Calu3 (cell line): ENCODE measurements around the gene RRN3. TPM values are rescaled to one million over a fixed set of nuclear protein-coding genes. Genes with fewer than 3 reads are reported as not detected.
A peak's percentile ranks its signal among the peaks of the same experiment; 100 is the strongest.
"Not testable (repeated sequence)": the region's sequence is repeated elsewhere in the genome, so short reads cannot be mapped to it uniquely, and the experiment has no call there.

ENCODE experiments used
- BruUV-seq: library from RNA; stranded (reverse); fragments of 400-500 nt; replicated peaks from 2 replicates; lab custom pipeline; 2021; lab: Mats Ljungman, UMichigan
- CTCF ChIA-PET: fragments of 300-600 bp; sonication (Branson Sonifier 250); formaldehyde crosslinking; loops from one replicate; lab custom pipeline; 2022; ENCODE audit warnings: antibody characterized with exemption; lab: Charles Lee
- DNase-seq: peaks from one replicate; pipeline ENCODE4 v3.0.0; 2022
- H3K27ac Mint-ChIP-seq: one replicate; pipeline ENCODE4 v1.8.0; 2022; ENCODE audit warnings: mixed read lengths; ENCODE audit not compliant: unreplicated experiment
- H3K27me3 Mint-ChIP-seq: one replicate; pipeline ENCODE4 v1.8.0; 2022; ENCODE audit warnings: mixed read lengths; ENCODE audit not compliant: unreplicated experiment
- H3K36me3 Mint-ChIP-seq: one replicate; pipeline ENCODE4 v1.8.0; 2022; ENCODE audit warnings: mild to moderate bottlenecking, moderate library complexity, mixed read lengths; ENCODE audit not compliant: insufficient read depth, unreplicated experiment
- H3K4me1 Mint-ChIP-seq: one replicate; pipeline ENCODE4 v1.8.0; 2022; ENCODE audit warnings: mild to moderate bottlenecking, low read depth, mixed read lengths; ENCODE audit not compliant: unreplicated experiment
- H3K4me3 Mint-ChIP-seq: one replicate; pipeline ENCODE4 v1.8.0; 2022; ENCODE audit warnings: mild to moderate bottlenecking, low read depth, moderate library complexity, mixed read lengths; ENCODE audit not compliant: unreplicated experiment
- H3K9me3 Mint-ChIP-seq: one replicate; pipeline ENCODE4 v1.8.0; 2022; ENCODE audit warnings: low read depth, mixed read lengths; ENCODE audit not compliant: unreplicated experiment
- CTCF ChIP-seq: fragments of 200-600 bp; IDR thresholded peaks from one replicate; pipeline ENCODE4 v1.8.0; 2022; ENCODE audit warnings: antibody characterized with exemption; ENCODE audit not compliant: unreplicated experiment
- intact Hi-C: fragments of 100-400 bp; cut with micrococcal nuclease; formaldehyde crosslinking; loops from one replicate; pipeline ENCODE4 v1.10.0; 2022; ENCODE audit not compliant: unreplicated experiment
- total RNA-seq: library from RNA; stranded (reverse); gene quantifications from 2 replicates; pipeline ENCODE4 v1.2.3, GENCODE V29; 2022

The RRN3 gene
- total RNA-seq, 1 experiment from 2014 or later: 45.3 TPM

GRCh38 chr16:15032547-15033308 lies 61.3 kb downstream of the RRN3 start:
- no TSS peak for BruUV-seq
- CTCF ChIA-PET: interaction anchor here (0.5 to 0.7 kb wide), 2 partner anchors 52 to 553 kb away, joined by 3 to 4 read pairs; no protein-coding TSS in a partner anchor
- no peak for DNase-seq
- Mint-ChIP-seq H3K27me3 (no peaks in the 10 kb centered on the region), H3K9me3 (no peaks in the 10 kb centered on the region), H3K4me1 (no peaks in the 10 kb centered on the region), H3K27ac (no peak overlapping the region), H3K4me3 (no peak overlapping the region), H3K36me3 (peaks cover 59% of the 10 kb centered on the region)
- intact Hi-C loops: no loop called here
- no peak for TF ChIP-seq CTCF

- H3K27ac Mint-ChIP-seq: no peak overlapping the region
- no peaks in the 10 kb centered on the region for H3K9me3 Mint-ChIP-seq
- no peak for DNase-seq
- no peak overlapping the region for H3K4me3 Mint-ChIP-seq
- intact Hi-C loops: no loop called here
- H3K27me3 Mint-ChIP-seq: no peaks in the 10 kb centered on the region
- peaks cover 65% of the 10 kb centered on the region for H3K36me3 Mint-ChIP-seq
- CTCF ChIA-PET: no interaction called here
- H3K4me1 Mint-ChIP-seq: no peaks in the 10 kb centered on the region
- no TSS peak for BruUV-seq
- no peak for TF ChIP-seq CTCF
These were observed 62.5 kb downstream of the RRN3 start for GRCh38 chr16:15031586-15031985.

GRCh38 chr16:15031179-15031578 lies 62.9 kb downstream of the RRN3 start:
- H3K9me3 Mint-ChIP-seq: no peaks in the 10 kb centered on the region
- intact Hi-C loops: no loop called here

GRCh38 chr16:15029749-15030148 lies 64.3 kb downstream of the RRN3 start:
- H3K27me3 Mint-ChIP-seq, H3K4me1 Mint-ChIP-seq, H3K27ac Mint-ChIP-seq, H3K9me3 Mint-ChIP-seq, CTCF ChIA-PET, BruUV-seq, intact Hi-C loops, DNase-seq, H3K4me3 Mint-ChIP-seq: not testable (repeated sequence)
- H3K36me3 Mint-ChIP-seq: peaks cover 75% of the 10 kb centered on the region

More at GRCh38 chr16:15031179-15031578, 62.9 kb downstream of the RRN3 start:
- CTCF ChIA-PET: no interaction called here
- BruUV-seq: no TSS peak
- H3K36me3 Mint-ChIP-seq: peaks cover 69% of the 10 kb centered on the region
- H3K27ac Mint-ChIP-seq: no peak overlapping the region
- no peak overlapping the region for H3K4me3 Mint-ChIP-seq
- no peak for TF ChIP-seq CTCF
- no peaks in the 10 kb centered on the region for H3K27me3 Mint-ChIP-seq
- no peak for DNase-seq
- H3K4me1 Mint-ChIP-seq: no peaks in the 10 kb centered on the region

- DNase-seq, CTCF ChIA-PET, intact Hi-C loops, H3K4me3 Mint-ChIP-seq, H3K9me3 Mint-ChIP-seq, H3K27me3 Mint-ChIP-seq, BruUV-seq: not testable (repeated sequence)
- Mint-ChIP-seq H3K36me3 (peaks cover 76% of the 10 kb centered on the region), H3K27ac (peak overlapping the region; percentile 65), H3K4me1 (peaks cover 11% of the 10 kb centered on the region)
These were observed 65.0 kb downstream of the RRN3 start for GRCh38 chr16:15028801-15029698.

GRCh38 chr16:15028345-15028715 lies 65.7 kb downstream of the RRN3 start:
- H3K4me3 Mint-ChIP-seq, H3K9me3 Mint-ChIP-seq, DNase-seq, CTCF ChIA-PET, H3K27me3 Mint-ChIP-seq, intact Hi-C loops, BruUV-seq: not testable (repeated sequence)
- peaks cover 11% of the 10 kb centered on the region for H3K4me1 Mint-ChIP-seq
- H3K27ac Mint-ChIP-seq: peak overlapping the region; percentile 65
- H3K36me3 Mint-ChIP-seq: peaks cover 76% of the 10 kb centered on the region
